ENCODE data around the gene UGGT1.

The UGGT1 gene, protein sequence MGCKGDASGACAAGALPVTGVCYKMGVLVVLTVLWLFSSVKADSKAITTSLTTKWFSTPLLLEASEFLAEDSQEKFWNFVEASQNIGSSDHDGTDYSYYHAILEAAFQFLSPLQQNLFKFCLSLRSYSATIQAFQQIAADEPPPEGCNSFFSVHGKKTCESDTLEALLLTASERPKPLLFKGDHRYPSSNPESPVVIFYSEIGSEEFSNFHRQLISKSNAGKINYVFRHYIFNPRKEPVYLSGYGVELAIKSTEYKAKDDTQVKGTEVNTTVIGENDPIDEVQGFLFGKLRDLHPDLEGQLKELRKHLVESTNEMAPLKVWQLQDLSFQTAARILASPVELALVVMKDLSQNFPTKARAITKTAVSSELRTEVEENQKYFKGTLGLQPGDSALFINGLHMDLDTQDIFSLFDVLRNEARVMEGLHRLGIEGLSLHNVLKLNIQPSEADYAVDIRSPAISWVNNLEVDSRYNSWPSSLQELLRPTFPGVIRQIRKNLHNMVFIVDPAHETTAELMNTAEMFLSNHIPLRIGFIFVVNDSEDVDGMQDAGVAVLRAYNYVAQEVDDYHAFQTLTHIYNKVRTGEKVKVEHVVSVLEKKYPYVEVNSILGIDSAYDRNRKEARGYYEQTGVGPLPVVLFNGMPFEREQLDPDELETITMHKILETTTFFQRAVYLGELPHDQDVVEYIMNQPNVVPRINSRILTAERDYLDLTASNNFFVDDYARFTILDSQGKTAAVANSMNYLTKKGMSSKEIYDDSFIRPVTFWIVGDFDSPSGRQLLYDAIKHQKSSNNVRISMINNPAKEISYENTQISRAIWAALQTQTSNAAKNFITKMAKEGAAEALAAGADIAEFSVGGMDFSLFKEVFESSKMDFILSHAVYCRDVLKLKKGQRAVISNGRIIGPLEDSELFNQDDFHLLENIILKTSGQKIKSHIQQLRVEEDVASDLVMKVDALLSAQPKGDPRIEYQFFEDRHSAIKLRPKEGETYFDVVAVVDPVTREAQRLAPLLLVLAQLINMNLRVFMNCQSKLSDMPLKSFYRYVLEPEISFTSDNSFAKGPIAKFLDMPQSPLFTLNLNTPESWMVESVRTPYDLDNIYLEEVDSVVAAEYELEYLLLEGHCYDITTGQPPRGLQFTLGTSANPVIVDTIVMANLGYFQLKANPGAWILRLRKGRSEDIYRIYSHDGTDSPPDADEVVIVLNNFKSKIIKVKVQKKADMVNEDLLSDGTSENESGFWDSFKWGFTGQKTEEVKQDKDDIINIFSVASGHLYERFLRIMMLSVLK (N-terminal part only)

DNA sequence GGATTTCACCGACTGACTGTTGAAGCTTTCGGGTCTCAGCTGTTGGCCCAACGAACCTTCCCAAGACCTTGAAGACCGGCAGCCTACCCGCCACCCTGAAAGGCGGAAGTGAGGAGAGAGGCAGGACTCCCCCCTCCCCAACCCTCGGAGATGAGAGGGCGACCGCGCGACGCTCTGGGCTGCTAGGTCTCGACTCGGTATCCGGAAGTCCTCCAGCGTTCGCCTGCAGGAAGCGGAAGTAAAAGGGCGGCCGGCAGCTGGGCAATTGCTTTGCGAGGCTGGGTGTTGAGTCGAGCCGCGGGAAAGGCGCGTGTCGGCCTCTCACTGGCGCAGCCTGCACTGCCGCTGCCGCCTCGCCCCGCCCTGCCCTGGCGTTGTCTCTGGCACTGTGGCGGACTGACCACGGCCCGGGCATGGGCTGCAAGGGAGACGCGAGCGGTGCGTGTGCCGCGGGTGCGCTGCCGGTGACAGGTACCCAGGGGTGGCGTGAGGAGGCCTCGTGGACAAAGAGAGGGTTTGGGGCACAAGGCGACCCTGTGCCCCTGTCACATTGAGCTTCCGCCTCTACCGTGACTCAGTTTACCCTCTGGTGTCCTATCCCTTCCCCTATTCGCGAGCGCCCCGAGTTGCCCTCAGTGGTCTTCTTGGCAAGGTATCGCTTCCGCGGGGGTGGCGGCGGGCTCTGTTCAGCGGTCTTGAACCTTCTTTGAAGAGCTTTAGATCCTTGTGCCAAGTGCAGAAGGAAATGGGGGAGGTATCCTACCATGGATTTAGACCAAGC, at the start of gene UGGT1:
Gene UGGT1, plus strand, starts transcription at position 256 of the 781 bp plus-strand sequence. Its CDS starts 158 bp downstream, at position 414.
- DNase-seq, result peak; percentile 93

DNA sequence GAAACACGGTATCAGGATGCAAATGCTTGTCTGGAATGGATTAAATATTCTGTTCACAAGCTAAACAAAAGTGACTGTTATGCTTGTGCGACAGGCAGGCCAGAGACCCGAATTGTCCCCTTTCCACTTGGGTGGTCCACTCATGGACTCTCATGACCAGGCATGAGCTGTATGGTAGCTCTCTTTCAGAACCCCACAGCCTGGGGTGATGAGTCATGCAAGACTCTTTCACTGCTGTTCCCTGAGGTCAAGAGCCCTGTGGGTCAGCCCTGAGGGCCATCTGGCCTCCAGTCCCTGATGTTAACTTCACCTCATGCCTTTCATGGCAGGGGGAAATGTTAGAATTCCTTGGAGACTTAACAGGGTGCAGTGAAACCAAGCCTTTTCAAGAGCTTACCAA, 49.4 kb upstream of the UGGT1 start:
- DNase-seq, result no peak

DNA sequence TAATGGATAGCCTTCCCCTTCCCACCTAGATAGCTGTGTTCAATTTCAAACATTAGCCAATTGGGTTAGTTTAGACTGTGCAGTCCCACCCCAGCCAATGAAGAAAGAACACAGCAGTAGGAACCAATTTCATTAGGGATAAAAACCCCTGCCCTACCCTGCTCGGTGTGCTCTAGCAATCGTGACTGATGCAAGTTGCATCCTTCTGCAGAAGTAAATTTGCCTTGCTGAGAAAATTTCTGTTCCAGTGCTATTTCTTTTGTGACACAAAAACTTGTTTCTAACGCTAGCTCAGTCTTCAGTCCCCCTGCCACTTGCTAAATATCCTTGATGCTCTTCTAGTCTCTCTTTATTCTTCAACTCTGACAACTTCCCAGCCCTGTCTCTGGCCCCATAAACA, 48.0 kb upstream of the UGGT1 start:
- DNase-seq, result no peak

DNA sequence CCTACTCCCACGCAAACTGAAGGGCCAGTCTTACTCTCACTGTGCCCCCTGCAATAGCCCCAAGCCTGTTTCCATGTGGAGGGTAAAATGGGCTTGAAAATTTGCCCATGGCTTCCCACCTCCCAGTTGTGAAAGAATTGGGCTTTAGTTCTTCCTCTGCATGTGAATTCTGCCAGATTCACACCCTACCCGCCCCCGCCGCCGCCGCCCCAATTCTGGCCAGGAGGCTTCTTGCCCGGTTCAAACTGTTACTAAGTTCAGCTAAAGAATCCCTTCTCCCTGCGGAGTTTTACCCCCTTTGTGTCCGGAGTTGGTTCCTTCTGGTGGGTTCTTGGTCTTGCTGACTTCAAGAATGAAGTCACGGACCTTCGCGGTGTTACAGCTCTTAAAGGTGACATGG, 37.7 kb upstream of the UGGT1 start:
- DNase-seq, result no peak

DNA sequence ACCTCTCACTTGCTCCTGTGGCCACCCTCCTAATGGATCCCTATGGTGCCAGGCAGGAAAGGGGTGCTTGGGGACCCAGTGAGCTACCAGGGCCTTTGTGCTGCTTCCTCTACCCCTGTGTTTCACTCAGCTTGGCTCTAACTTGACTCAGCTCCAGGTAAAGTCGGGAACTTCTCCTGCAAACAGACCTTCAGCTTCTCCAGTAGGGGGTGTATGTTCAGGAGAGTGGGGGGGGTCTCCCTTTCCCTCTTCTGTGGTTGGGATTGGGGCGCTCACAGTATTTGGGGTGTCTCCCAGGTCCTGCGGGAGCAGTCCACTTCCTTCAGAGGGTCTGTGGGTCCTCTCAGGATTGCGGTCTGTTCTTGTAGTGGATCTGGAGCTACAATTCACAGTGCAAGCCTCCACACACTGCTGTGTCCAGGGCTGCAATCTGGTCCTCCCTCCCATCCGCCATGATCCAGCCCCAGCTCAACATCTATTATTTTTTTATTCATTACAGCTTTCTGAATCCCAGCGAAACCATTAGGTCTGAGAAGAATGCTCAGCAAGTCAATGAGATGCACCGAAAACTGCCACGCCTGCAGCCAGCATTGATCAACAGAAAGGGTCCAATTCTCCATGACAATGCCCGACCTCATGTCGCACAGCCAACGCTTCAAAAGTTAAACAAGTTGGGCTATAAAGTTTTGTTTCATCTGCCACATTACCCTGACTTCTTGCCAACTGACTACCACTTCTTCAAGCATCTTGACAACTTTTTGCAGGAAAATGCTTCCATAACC, 36.7 kb upstream of the UGGT1 start:
- no peak for DNase-seq

DNA sequence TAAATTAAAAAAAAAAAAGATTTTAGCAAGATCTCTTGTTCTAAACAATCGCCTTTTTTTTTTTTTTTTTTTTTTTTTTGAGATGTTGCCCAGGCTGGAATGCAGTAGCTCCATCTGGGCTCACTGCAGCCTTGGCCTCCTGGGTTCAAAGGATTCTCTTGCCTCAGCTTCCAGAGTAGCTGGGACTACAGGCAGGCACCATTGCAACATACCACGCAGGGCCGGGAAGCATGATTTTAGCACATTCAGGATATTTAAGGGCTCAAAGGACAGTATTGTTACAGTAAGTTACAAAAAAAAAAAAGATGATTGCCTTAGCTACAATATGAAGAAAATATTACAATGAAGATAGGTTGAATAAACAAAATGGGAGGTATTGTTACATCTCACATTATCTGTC, 33.7 kb upstream of the UGGT1 start:
- DNase-seq, result no peak

DNA sequence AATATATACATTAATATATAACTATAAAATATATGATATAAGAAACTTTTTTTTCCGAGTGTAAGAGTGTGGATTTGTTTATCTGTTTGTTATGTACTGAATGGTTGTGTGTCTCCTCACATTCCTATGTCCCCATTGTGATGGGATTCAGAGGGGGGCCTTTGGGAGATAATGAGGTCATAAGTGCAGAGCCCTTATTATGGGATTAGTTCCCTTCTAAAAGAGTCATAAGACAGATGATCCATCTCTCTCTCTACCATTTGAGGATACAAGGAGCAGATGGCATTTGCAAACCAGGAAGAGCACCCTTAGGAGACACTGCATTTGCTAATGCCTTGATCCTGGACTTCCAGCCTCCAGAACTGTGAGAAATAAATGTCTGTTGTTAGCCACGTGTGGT, 32.9 kb upstream of the UGGT1 start:
- DNase-seq, result no peak

DNA sequence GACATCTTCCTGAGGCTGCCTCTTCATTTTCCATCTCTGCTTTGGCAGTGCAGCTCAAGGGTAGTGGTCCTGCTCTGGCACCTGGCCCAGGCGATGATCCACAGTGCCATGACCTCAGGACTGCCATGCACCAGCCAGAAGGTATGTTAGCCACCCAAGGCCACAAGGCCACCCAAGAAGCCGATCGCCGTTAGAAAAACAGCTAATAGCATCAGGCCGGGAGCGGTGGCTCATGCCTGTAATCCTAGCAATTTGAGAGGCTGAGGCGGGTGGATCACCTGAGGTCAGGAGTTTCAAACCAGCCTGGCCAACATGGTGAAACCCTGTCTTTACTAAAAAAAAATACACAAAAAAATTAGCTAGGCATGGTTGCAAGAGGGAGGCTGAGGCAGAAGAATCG, 28.4 kb upstream of the UGGT1 start:
- no peak for DNase-seq

DNA sequence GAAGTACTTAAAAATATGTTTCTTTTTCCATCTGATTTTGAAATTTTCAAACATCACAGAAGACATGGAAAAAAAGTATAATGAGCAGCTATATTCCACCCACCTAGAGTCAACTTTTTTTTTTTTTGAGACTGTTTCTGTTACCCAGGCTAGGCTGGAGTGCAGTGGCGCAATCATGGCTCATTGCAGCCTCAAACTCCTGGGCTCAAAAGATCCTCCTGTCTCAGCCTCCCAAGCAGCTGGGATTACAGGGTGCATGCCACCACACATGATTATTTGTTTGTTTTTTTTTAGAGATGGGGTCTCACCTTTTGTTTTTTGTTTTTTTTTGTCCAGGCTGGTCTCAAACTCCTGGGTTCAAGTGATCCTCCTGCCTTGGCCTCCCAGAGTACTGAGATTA, 26.6 kb upstream of the UGGT1 start:
- no peak for DNase-seq

DNA sequence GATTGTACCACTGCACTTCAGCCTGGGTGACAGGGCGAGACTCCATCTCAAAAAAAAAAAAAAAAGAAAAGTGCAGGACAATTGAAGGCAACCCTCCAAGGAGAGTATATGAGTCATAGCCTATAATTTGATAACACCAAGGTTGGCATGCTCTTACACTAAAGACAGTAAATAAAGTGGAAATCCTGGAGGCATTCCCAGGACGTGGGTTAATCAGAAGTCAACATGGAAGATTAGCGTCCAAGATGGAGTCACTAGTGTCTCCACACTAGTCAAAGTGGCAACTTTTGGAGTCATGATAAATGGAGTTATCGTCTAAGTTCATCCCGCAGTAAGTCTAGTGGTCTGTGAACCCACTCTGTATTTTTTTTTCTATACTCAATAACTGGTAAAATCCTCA, 21.2 kb upstream of the UGGT1 start:
- no peak for DNase-seq

DNA sequence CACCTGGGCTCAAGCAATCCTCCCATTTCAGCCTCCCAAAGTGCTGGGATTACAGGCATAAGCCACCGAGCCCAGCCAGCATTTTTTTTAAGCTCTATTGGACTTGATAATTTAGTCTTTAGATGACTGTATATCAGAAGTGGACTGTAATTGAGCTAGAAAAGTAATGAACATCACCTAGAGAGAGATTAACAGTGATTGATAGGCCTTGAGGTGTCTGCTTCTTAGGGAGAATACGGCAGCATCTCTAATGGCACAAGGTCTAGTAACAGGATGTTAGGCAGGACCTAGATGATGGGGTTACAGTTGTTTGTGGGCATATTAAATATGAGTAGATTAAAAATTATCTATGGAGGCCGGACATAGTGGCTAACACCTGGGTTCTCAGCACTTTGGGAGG, 17.7 kb upstream of the UGGT1 start:
- no peak for DNase-seq

DNA sequence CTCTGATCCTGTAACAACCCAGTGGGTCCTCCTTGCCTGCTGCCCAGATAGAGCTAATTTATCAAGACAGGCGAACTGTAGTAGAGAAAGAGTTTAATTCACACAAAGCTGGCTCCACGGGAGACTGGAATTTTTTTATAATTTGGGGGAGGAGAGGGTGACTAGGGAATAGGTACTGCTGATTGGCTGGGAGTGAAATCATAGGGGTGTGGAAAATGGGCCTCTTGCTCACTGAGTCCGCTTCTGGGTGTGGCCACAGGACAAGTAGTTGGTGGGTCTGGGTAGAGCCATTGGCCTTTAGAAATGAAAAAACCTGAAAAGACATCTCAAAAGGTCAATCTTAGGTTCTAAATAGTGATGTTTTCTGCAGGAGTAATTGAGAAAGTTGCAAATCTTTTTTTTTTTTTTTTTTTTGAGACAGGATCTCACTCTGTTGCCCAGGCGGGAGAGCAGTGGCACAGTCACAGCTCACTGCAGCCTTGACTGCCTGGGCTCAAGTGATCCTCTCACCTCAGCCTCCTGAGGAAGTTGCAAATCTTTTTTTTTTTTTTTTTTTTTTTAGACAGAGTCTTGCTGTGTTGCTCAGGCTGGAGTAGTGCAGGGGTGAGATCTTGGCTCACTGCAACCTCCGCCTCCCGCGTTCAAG, 14.4 kb upstream of the UGGT1 start:
- no peak for DNase-seq

DNA sequence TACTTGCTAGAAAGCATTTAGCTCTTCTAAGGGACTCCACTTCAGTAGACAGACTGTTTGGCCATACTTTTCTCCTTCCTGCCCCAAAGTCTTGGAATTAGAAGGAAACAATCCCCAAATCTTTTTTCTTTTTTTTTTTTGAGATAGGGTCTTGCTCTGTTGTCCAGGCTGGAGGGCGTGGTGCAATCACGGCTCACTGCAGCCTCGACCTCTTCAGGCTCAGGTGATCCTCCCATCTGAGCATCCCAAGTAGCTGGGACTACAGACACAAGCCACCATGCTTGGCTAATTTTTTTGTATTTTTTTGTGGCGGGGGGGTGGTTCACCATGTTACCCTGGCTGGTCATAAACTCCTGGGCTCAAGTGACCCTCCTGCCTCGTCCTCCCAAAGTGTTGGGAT, 6.2 kb upstream of the UGGT1 start:
- DNase-seq, result no peak

DNA sequence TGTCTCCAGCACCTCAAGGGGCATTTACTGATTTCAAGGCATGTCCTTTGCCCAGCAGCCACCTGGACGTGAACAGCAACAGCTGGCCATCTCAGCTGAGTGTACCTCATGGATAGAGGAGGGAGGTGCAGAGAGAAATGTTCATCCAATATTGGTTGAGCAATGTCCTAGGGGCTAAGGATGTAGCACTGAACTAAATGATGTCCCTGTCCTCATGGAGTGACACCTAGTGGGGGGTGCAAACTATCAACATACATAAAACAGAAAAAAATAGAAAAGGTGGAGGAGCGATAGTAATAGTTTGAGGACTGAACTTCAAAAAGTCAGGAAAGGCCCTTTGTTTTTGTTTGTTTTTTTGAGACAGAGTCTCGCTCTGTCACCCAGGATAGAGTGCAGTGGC, 4.8 kb upstream of the UGGT1 start:
- no peak for DNase-seq

DNA sequence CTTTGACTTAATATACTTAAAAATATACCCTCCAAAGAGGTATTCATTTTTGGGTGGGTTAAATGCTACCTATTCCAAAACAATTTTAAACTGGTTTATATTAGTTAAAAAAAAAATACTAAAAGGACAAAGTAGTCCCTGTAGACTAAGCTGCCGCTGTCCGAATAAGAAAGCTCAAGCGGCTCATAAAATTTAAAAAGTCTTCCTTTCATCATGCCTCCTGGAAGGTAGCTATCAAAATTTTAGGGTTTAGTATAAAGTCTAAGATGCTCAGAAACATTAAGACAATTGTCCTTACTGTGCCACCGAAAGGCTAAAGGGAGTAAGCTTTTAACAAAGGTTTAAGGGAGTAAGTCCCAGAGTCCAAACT, 440 bp upstream of the UGGT1 start:
- no peak for DNase-seq

DNA sequence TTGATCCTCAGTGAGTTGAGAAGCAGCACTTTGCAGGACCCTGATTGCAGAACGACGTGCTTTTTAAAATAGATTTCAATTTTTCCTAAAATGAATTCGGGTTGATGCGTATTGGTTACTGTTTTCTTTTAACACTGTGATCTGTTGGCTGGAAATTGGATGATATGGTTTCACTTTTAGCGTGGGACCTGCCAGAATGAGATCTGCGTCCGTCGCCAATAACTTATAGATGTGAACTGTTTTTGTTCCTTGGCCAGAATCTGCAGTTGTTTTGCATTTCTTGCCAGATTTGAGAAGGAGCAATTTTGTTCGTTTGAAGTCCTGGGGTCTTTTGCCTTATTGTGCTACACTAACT, 703 bp downstream of the UGGT1 start:
- no peak for DNase-seq

DNA sequence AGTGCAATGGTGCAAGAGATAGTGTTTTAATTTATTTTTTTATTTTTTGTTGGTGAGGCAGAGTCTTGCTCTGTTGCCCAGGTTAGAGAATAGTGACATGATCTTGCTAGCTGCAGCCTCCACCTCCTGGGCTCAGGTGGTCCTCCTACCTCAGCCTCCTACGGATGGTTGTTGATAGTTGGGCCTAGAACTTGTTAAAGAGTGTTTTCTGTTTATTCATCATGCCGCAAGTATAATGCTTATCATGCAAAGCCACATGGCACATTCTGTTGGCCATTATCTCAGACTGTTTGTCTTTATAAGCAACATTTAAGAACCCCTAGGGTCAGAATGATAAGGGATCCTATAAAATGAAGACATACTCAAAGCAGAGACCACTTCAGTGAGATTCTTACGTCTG, 1.7 kb downstream of the UGGT1 start:
- DNase-seq, result no peak

DNA sequence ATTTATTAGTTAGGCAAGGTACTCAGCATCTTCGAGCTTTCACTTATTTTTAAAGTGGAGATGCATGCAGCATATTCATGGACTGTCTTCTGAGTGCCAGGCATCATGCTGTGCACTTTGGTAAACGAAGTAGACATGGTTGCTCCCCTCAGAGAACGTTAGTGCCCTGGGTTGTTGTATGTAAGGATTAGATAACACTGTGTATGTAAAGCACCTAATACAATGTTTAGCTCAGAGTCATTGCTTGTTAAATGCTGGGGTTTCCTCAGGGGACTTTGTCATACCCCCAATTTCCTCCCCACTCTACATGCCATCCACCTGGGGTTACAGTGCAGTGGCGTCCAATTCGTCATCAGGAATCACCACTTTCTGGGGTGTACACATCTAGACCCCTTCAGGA, 2.8 kb downstream of the UGGT1 start:
- DNase-seq, result no peak

DNA sequence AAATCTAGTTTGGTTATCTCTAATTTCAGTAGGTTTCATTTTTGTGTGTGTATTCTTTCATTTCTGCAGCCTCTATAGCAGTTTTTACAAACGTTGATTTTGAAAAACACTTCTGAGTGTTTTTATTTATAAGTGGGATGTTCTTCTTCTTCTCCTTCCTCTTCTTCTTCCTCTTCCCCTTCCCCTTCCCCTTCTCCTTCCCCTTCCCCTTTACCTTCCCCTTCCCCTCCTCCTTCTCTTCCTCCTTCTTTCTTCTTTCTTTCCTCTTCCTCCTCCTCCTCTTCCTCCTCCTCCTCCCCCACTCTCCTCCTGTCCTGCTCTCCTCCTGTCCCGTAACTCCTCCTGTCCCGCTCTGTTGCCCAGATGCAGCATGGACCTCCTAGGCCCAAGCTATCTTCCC, 4.2 kb downstream of the UGGT1 start:
- no peak for DNase-seq

DNA sequence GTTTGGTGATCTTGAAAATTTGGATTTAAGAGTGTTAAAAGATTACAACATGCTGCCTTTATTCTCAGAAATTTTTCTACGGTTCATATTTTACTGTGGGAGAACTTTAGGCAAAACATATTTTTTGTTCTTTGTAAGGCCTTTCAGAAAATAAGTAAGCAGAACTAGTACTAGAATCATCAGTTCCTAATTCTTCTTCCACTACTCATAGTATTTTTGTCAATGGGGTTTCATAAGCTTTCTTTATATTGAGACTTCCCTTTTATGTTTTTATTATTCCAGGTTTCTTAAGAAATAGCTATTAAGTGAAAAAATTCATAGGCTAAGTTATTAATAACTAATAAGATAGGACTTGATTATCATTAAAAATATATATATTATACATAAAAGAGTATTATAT, 12.4 kb downstream of the UGGT1 start:
- DNase-seq, result no peak

DNA sequence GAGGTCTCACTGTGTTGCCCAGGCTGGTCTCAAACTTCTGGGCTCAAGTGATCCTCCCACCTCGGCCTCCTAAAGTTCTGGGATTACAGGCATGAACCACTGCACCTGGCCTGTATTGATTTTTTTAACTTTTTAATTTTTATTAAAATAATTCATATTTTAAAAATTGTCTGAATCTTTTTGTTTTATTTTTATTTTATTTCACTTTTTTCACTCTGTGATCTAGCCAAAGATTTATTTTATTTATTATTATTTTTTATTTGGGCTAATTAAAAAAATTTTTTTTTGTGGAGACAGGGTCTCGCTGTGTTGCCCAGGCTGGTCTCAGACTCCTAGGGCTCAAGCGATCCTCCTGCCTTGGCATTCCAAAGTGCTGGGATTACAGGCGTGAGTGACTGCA, 14.1 kb downstream of the UGGT1 start:
- DNase-seq, result no peak
